AG09309 (cell line): Measurements from ENCODE around the gene CYP4Z1.

Experiments used
- DNase-seq: peaks from one replicate; pipeline ENCODE4 v3.0.0-alpha.2; 2010; ENCODE audit warnings: low read depth
- H3K4me3 ChIP-seq: 2 replicates; pipeline ENCODE4 v1.5.1; 2011; ENCODE audit warnings: mild to moderate bottlenecking, low read depth, low read length, moderate library complexity; ENCODE audit not compliant: control insufficient read depth
- TF ChIP-seq, protein P1 (sequence below): IDR thresholded peaks from 2 replicates; pipeline ENCODE4 v1.5.1; 2011; ENCODE audit warnings: mild to moderate bottlenecking, low read depth, low read length, inconsistent platforms; ENCODE audit not compliant: insufficient read depth, control insufficient read depth; ENCODE audit errors: missing control alignments

The CYP4Z1 gene

GRCh38 chr1:47160716-47161115 lies 93.7 kb downstream of the CYP4Z1 start:
- no peak overlapping the region for H3K4me3 ChIP-seq
- DNase-seq: no peak
- TF ChIP-seq, protein P1, sequence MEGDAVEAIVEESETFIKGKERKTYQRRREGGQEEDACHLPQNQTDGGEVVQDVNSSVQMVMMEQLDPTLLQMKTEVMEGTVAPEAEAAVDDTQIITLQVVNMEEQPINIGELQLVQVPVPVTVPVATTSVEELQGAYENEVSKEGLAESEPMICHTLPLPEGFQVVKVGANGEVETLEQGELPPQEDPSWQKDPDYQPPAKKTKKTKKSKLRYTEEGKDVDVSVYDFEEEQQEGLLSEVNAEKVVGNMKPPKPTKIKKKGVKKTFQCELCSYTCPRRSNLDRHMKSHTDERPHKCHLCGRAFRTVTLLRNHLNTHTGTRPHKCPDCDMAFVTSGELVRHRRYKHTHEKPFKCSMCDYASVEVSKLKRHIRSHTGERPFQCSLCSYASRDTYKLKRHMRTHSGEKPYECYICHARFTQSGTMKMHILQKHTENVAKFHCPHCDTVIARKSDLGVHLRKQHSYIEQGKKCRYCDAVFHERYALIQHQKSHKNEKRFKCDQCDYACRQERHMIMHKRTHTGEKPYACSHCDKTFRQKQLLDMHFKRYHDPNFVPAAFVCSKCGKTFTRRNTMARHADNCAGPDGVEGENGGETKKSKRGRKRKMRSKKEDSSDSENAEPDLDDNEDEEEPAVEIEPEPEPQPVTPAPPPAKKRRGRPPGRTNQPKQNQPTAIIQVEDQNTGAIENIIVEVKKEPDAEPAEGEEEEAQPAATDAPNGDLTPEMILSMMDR: no peak

GRCh38 chr1:47161298-47162040 lies 94.4 kb downstream of the CYP4Z1 start:
- DNase-seq: no peak
- H3K4me3 ChIP-seq: no peak overlapping the region
- TF ChIP-seq, protein P1: no peak

DNA sequence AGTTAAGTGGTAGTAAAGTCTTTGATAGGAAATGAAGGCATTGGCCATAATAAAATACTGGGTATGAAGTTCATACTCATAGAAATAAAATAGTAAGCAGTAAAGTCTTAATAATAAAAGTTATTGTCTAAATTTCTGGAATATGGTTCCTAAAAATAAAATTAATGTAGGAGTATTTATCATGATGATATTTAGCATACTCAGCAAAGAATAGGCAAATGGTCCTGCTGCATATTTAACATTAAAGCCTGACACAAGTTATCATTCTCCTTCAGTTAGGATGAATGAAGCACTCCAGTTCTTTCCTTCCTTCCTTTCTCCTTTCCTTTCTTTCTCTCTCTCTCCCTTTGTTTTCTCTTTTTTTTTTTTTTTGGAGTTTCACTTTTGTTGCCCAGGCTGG lies 97.5 kb downstream of the CYP4Z1 start:
- no peak for DNase-seq
- TF ChIP-seq, protein P1: no peak
- no peak overlapping the region for H3K4me3 ChIP-seq
